Testis (tissue), 3 donors: ENCODE data around the gene C11orf91. TPM values are rescaled to one million over a fixed set of nuclear protein-coding genes. Genes with fewer than 3 reads are reported as not detected.

ENCODE experiments used
- DNase-seq: peaks from one replicate; pipeline ENCODE4 v3.0.0-alpha.2; 2019
- H3K27ac ChIP-seq, 2 donors: fragments of 200-600 bp; sonication (generic); one replicate each; pipeline ENCODE4 v1.5.1; 2019
- H3K27me3 ChIP-seq: fragments of 200-600 bp; sonication (generic); one replicate; pipeline ENCODE4 v1.5.1; 2019
- H3K36me3 ChIP-seq: fragments of 200-600 bp; sonication (generic); one replicate; pipeline ENCODE4 v1.5.1; 2017; ENCODE audit warnings: low read depth; ENCODE audit errors: missing control alignments
- H3K4me1 ChIP-seq: fragments of 200-600 bp; sonication (generic); one replicate; pipeline ENCODE4 v1.5.1; 2019
- H3K4me3 ChIP-seq, 2 donors: fragments of 200-600 bp; sonication (generic); one replicate each; pipeline ENCODE4 v1.5.1; 2017 to 2019
- H3K9me3 ChIP-seq: fragments of 200-600 bp; sonication (generic); one replicate; pipeline ENCODE4 v1.5.1; 2017
- POLR2A ChIP-seq: fragments of 450-650 bp; IDR thresholded peaks from one replicate; pipeline ENCODE4 v1.6.1; 2017; ENCODE audit warnings: antibody characterized with exemption, mild to moderate bottlenecking, moderate library complexity
- WGBS, 2 donors: methylation state at CpG; one replicate each; pipeline ENCODE4 v1.1.5; 2018; 5-methylcytosine and 5-hydroxymethylcytosine counted together
- intact Hi-C: fragments of 100-400 bp; cut with DNase I; formaldehyde crosslinking; loops from one replicate; pipeline ENCODE4 v1.15.1; 2023; ENCODE audit warnings: low total_unique reads
- polyA plus RNA-seq: library from polyadenylated mRNA; stranded (reverse); fragments of 350-450 nt; fragmentation: Illumina TruSeq; extraction: RNeasy Lipid Tissue Mini Kit (QIAGEN cat#74804); gene quantifications from one replicate; pipeline ENCODE4 v1.2.3, GENCODE V29; 2014; ENCODE audit warnings: low read depth, low replicate concordance; ENCODE audit not compliant: insufficient read depth
- total RNA-seq, 2 donors: library from RNA; depleted of rRNA; stranded (reverse); fragments of >200 nt; gene quantifications; one replicate each; pipeline ENCODE4 v1.2.3, GENCODE V29; 2016
- TF ChIP-seq, protein P1 (sequence below), 3 experiments: fragments of 450-650 bp in 2 of 3; fragments of 200-600 bp in 1 of 3; sonication (generic) in 1 of 3; IDR thresholded peaks; one replicate each; pipeline ENCODE4 v1.5.1; 2016 to 2019; ENCODE audit warnings: antibody characterized with exemption in 3 of 3, mild to moderate bottlenecking in 2 of 3, moderate library complexity in 1 of 3

The C11orf91 gene
- total and polyA plus RNA-seq, 3 donors from 2014 or later = 0.81 to 12.8 TPM; not detected in 1

DNA sequence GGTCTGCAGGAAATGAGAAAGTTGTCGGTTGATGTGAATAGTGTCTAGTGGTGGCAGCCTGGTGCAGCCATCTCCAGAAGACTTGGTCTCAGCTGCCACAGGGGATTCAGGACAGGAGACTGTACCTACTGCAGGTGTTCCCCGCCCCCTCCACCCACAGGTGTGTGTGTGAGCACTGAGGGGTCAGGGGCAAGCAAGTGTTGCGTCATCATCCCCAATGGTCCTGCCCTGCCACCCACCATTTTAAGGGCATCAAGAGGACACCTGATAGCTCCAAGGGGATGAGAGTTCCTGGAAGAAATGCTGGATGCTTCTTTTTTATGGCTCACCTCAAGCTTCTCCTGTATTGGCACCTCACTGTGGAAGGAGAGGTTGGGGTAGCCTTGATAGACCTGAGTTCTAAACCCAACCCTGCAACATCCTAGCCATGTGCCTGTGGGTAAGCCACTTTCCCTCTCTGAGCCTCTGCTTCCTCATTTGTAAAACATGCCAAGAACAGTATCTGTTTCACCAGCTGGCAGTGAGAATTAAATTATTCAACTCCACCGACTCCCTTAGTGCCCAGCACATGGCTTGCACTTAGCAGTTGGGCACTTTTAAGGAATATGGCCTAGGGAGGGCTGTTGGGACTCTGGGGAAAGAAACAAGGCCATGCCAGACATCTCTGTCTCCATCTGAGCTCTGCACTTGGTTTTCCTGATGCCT, 6.1 kb downstream of the C11orf91 start:
- DNase-seq = no peak
- H3K27me3 ChIP-seq = no peaks in the 10 kb centered on the region
- TF ChIP-seq, protein P1, sequence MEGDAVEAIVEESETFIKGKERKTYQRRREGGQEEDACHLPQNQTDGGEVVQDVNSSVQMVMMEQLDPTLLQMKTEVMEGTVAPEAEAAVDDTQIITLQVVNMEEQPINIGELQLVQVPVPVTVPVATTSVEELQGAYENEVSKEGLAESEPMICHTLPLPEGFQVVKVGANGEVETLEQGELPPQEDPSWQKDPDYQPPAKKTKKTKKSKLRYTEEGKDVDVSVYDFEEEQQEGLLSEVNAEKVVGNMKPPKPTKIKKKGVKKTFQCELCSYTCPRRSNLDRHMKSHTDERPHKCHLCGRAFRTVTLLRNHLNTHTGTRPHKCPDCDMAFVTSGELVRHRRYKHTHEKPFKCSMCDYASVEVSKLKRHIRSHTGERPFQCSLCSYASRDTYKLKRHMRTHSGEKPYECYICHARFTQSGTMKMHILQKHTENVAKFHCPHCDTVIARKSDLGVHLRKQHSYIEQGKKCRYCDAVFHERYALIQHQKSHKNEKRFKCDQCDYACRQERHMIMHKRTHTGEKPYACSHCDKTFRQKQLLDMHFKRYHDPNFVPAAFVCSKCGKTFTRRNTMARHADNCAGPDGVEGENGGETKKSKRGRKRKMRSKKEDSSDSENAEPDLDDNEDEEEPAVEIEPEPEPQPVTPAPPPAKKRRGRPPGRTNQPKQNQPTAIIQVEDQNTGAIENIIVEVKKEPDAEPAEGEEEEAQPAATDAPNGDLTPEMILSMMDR (IDR thresholded peaks at IDR 0.05) = no peak
- TF ChIP-seq POLR2A = no peak
- H3K4me1 ChIP-seq = peaks cover 20% of the 10 kb centered on the region
- H3K36me3 ChIP-seq = no peaks in the 10 kb centered on the region
- 90 to 92% methylated on average over 4 of the region's 4 CpGs for WGBS, 2 donors
- H3K4me3 ChIP-seq = no peak overlapping the region
- no peaks in the 10 kb centered on the region for H3K9me3 ChIP-seq
- intact Hi-C loops = no loop called here
- no peak overlapping the region for H3K27ac ChIP-seq

DNA sequence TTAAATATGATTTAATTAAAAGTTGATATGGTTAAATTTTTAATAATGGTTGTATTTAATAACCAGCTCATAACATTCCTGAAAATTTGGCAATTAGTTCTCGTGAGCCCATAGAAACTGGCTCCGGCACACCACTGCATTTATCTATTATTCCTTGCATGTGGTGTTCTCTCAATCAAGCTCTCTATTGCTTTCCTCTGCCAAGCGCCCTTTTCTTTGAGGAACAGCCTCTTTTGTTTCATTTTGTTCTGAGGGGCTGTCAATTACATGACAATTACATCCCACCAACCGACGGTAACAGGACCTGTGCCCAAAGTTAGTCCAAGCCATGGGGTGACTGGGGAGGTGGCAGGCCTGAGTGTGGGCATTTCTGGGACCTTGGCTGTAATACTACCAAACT, 8.1 kb downstream of the C11orf91 start:
- Histone ChIP-seq H3K27ac (peak overlapping the region in 1 of 2 donors; percentile 74), H3K9me3 (no peaks in the 10 kb centered on the region), H3K27me3 (no peaks in the 10 kb centered on the region), H3K4me1 (peaks cover 18% of the 10 kb centered on the region), H3K36me3 (no peaks in the 10 kb centered on the region), H3K4me3 (no peak overlapping the region)
- TF ChIP-seq POLR2A = no peak
- TF ChIP-seq, protein P1 (IDR thresholded peaks at IDR 0.05) = no peak
- DNase-seq = no peak
- intact Hi-C loops = no loop called here
- WGBS, 2 donors = 54 to 57% methylated on average over 5 of the region's 5 CpGs

DNA sequence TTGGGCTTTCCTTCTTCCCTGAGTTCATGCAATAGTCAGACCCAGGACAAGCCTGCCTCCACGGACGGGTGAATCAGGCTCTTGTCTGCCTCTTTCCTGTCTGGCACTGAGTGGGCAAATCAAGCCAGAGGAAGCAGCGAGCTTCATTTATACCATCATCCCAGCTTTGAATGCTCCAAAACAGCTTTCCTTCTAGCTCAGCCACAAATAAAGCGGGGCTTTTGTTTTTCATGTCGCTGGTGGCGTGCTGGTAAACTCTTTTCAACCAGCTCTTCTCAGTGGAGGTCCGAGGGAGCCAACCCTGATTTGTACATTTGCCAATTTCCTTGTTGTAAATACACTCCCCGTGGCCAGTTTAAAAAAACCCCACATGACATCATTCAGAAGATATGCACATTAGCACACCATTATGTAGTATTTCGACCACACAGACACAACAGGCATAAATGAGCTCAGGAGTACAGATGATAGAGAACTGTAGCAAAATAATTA, 8.6 kb downstream of the C11orf91 start:
- Histone ChIP-seq H3K9me3 (no peaks in the 10 kb centered on the region), H3K27ac (peak overlapping the region; percentile 44 to 74), H3K36me3 (no peaks in the 10 kb centered on the region), H3K4me1 (peaks cover 18% of the 10 kb centered on the region), H3K27me3 (no peaks in the 10 kb centered on the region), H3K4me3 (no peak overlapping the region)
- WGBS, 2 donors = 46 to 48% methylated on average over 9 of the region's 9 CpGs
- DNase-seq = peak; percentile 48
- TF ChIP-seq POLR2A = no peak
- TF ChIP-seq, protein P1 (IDR thresholded peaks at IDR 0.05) = no peak
- intact Hi-C loops = no loop called here

DNA sequence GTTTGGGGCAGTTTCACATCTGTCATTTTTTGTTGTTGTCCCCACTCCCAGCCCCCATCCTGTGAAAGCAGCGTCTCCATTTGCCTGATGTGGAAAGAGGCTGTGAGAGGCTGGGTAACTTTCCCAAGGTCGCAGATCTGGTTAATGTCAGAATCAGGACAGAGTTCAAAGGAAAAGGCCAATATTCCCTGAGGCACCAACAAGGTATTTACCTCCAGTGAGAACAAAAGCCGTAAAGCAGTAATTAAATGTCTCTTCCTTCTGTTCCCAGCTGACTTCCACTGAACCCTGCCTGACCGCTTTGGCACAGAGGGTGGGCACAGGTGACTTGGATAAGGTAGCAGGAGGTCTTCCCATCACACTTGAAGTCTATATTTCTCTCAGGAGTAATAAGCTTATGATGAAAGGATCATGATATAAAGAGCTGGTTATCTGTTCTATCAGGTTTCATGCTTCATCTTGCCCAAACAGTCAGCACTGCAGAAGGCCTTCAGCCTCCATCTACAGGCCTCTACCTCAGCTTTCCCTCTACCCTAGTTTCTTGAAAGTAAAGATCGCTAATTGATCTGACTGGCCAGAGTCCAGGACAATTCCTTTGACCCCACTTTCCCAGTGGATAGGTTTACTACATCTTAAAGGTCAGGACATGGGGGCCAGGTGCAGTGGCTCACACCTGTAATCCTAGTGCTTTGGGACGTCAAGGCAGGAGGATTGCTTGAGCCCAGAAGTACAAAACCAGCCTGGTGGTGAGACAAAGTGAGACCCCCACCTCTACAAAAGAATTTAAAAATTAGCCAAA, 9.4 kb downstream of the C11orf91 start:
- H3K9me3 ChIP-seq = no peaks in the 10 kb centered on the region
- H3K4me3 ChIP-seq = no peak overlapping the region
- DNase-seq = no peak
- intact Hi-C loops = no loop called here
- H3K36me3 ChIP-seq = no peaks in the 10 kb centered on the region
- H3K27ac ChIP-seq = peak overlapping the region; percentile 44 to 74
- peaks cover 18% of the 10 kb centered on the region for H3K4me1 ChIP-seq
- TF ChIP-seq, protein P1 (IDR thresholded peaks at IDR 0.05) = no peak
- no peak for TF ChIP-seq POLR2A
- H3K27me3 ChIP-seq = no peaks in the 10 kb centered on the region
- WGBS, 2 donors = 66% methylated on average over 6 of the region's 6 CpGs
